HG03108 (cell line): ENCODE measurements around the gene PMEL.
"Not testable (repeated sequence)": the region's sequence is repeated elsewhere in the genome, so short reads cannot be mapped to it uniquely, and the experiment has no call there.

ENCODE experiments used
- ATAC-seq: cut with Tn5 transposase; IDR thresholded peaks from one replicate; pipeline ENCODE4 v1.9.1; 2021; ENCODE audit warnings: moderate library complexity; ENCODE audit not compliant: unreplicated experiment

PMEL gene

DNA sequence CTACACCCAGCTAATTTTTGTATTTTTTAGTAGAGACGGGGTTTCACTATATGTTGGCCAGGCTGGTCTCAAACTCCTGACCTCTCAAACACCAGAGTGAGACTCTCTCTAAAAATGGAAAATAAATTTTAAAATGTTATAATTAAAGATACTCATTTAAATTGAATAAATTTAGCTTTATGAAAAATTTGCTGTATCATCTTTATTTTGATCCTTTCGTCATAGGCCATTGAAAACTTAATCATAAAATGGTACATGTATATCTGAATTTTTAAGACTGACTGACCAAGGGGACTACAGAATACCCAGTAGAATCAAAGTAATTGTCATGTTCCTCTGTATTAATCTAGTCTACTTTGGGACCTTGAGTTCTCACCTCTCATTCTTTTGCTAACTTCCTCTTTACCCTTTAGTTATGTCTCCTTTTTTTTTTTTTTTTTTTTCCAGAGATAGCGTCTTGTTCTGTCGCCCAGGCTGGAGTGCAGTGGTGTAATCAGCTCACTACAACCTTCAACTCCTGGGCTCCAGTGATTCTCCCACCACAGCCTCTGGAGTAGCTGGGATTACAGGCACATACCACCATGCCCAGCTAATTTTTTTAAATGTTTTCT, 17.5 kb upstream of the PMEL start:
- no peak for ATAC-seq

- ATAC-seq: peak; percentile 93
Observed at GRCh38 chr12:55982319-55982936, 16.6 kb upstream of the PMEL start.

- ATAC-seq: not testable (repeated sequence)
Observed at GRCh38 chr12:55981882-55982281, 16.0 kb upstream of the PMEL start.

DNA sequence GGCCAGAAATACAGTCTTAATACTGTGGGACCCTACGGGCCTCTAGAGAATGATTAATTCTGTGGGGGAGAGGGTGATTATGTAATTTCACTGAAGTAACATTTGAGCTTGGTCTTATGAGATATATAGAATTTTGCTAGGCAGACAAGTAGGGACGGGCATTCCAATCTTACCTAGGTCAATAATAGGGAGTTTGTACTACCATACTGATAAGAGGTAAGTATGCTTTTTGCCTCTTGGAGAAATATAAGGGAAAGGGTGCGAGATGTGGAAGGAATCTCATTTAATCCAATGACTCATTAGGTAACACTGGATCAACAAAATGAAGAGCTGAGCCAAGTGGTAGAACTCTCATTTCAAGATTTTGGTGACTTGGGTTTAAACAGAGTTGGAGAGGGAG, 13.2 kb upstream of the PMEL start:
- ATAC-seq: no peak

DNA sequence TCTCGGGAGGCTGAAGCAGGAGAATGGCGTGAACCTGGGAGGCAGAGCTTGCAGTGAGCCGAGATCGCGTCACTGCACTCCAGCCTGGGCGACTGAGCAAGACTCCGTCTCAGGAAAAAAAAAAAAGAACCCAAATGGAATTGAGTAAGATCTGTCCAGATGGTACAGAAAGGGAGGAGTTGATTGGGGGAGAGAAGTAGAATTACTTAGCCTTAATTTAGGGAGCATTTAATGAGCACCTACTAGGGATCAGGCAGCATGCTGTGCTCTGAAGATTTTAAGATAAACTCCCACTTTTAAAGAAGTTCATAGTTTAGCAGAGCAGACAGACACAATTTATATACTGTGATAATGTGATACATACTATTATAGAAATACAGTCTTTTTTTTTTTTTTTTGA, 12.6 kb upstream of the PMEL start:
- no peak for ATAC-seq

- ATAC-seq: peak; percentile 2
Observed at GRCh38 chr12:55974308-55974730, 8.5 kb upstream of the PMEL start.

GRCh38 chr12:55973599-55974307, 7.9 kb upstream of the PMEL start, which contains the start of gene RAB5B:
TSS of gene RAB5B (plus strand) at chr12:55974078. CDS start at chr12:55986961, 12,883 bp downstream.
- peak; percentile 90 for ATAC-seq

GRCh38 chr12:55972911-55973598, 7.2 kb upstream of the PMEL start:
- no peak for ATAC-seq

DNA sequence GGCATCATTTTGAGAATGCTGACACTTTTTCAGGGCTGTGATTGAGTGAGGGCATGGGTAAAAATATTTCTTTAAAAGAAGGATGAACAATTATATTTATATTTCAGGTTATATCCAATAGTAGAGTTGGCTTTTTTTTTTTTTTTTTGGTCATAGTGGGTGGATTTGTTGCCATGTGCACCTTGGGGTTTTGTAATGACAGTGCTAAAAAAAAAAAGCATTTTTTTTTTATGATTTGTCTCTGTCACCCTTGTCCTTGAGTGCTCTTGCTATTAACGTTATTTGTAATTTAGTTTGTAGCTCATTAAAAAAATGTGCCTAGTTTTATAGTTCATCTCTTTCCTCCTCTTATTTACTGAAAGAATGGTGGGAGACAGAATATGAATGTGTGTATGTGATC, 6.6 kb upstream of the PMEL start:
- ATAC-seq: no peak

DNA sequence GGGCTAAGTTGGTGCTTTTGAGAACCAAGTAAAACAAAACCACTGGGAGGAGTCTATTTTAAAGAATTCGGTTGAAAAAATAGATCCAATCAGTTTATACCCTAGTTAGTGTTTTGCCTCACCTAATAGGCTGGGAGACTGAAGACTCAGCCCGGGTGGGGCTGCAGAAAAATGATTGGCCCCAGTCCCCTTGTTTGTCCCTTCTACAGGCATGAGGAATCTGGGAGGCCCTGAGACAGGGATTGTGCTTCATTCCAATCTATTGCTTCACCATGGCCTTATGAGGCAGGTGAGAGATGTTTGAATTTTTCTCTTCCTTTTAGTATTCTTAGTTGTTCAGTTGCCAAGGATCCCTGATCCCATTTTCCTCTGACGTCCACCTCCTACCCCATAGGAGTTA, 6.2 kb upstream of the PMEL start:
- no peak for ATAC-seq

- ATAC-seq: no peak
Observed at GRCh38 chr12:55970775-55971174, 4.9 kb upstream of the PMEL start.

DNA sequence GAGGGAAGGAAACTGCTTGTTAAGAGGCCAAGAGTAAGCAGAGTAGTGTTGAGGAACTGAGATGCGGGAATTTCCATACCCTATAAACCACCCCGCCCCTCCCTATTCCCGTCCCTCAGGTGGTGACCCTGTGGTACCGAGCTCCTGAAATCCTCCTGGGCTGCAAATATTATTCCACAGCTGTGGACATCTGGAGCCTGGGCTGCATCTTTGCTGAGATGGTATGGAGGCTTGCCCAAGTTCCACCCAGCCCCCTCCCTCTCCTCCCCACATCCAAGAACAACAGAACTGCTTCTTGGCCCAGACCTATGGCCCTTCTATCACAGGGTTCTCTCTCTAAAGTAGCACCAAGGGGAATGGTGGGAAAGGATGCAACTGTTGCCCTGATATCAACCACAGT, 3.5 kb upstream of the PMEL start:
- no peak for ATAC-seq

- ATAC-seq: peak; percentile 98
Observed at GRCh38 chr12:55966408-55967281, 803 bp upstream of the PMEL start, which contains the start of gene CDK2. TSS of gene CDK2 (plus strand) at chr12:55966830. CDS start at chr12:55967009, 179 bp downstream.

- ATAC-seq: no peak
Observed at GRCh38 chr12:55965240-55965639, 602 bp downstream of the PMEL start.

- ATAC-seq: no peak
Observed at GRCh38 chr12:55963760-55964159, 2.1 kb downstream of the PMEL start.

GRCh38 chr12:55957106-55957859, 8.6 kb downstream of the PMEL start:
- ATAC-seq: no peak

DNA sequence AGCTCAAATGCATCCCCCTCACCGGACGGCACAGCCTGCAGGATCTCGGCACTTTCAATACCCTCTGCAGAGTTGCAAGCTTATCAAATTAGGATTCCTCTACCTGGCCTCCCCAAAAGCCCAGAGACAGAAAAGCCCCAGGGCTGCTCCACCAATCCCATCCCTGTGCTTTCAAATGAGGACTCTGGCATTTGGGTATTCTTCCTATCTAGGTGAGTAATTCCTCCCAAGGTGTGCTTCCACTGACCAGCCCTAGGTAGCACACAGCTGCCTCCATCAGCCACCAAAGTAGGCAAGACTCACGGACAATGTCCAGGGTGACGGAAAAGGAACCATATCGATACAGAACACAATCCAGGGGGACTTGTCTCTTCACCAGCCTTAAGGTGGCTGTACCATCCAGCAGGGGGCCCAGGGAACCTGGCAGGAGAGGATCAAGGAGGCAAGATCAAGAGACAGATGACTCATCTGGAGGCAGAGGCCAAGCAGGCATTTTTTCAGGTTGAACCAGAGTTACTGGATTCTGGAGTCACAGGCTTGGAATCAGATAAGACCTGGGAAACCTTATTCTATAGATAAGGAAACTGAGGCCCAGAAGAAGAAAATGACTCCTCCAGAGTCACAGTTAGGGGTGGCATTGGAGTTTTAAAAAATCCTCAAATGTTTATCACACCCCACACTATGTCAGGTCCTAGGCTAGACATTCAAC, 9.9 kb downstream of the PMEL start:
- ATAC-seq: no peak

- no peak for ATAC-seq
Observed at GRCh38 chr12:55955344-55955743, 10.5 kb downstream of the PMEL start.

DNA sequence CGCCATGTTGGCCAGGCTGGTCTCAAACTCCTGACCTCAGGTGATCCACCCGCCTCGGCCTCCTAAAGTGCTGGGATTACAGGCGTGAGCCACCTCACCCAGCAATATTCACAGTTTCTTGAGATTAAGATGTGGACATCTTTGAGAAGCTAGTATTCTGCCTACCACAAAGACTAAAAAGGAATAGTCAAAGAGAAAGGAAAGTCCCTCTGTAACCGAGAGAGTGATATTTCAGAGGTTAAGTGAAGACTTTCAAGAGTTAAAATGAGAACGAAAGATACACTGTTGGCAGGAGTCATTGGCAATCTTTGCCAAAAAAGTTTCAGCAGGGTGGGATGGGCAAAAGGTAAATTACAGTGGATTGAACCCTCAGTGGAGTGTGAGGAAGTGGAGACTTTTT, 19.3 kb downstream of the PMEL start:
- ATAC-seq: no peak
